Activated T-cell treated with anti-CD3 and anti-CD28 coated beads, Interleukin-2, amount 50 U/mL, for 24 hours (primary cell): Measurements from ENCODE around the gene TMEM100.
"Not testable (repeated sequence)": the region's sequence is repeated elsewhere in the genome, so short reads cannot be mapped to it uniquely, and the experiment has no call there.

ENCODE experiments used
- DNase-seq: peaks from one replicate; pipeline ENCODE4 v3.0.0-alpha.2; 2020
- H3K27ac Mint-ChIP-seq: 2 replicates; pipeline ENCODE4 v1.8.0; 2020; ENCODE audit warnings: mild to moderate bottlenecking, mixed read lengths
- H3K27me3 Mint-ChIP-seq: 2 replicates; pipeline ENCODE4 v1.8.0; 2020; ENCODE audit warnings: mixed read lengths
- H3K36me3 Mint-ChIP-seq: 2 replicates; pipeline ENCODE4 v1.8.0; 2020; ENCODE audit warnings: low read depth, mixed read lengths
- H3K4me1 Mint-ChIP-seq: 2 replicates; pipeline ENCODE4 v1.8.0; 2020; ENCODE audit warnings: low read depth, mixed read lengths
- H3K4me3 Mint-ChIP-seq: 2 replicates; pipeline ENCODE4 v1.8.0; 2020; ENCODE audit warnings: mild to moderate bottlenecking, moderate library complexity, mixed read lengths
- H3K9me3 Mint-ChIP-seq: 2 replicates; pipeline ENCODE4 v1.8.0; 2020; ENCODE audit warnings: mixed read lengths

Gene TMEM100

GRCh38 chr17:55672585-55673501 is 49.8 kb downstream of the TMEM100 start:
- H3K4me3 Mint-ChIP-seq, result no peak overlapping the region
- no peak for DNase-seq
- peaks cover 4% of the 10 kb centered on the region for H3K4me1 Mint-ChIP-seq
- peaks cover 5% of the 10 kb centered on the region for H3K9me3 Mint-ChIP-seq
- no peak overlapping the region for H3K27ac Mint-ChIP-seq
- H3K36me3 Mint-ChIP-seq, result no peaks in the 10 kb centered on the region
- H3K27me3 Mint-ChIP-seq, result peaks cover 49% of the 10 kb centered on the region

- H3K27me3 Mint-ChIP-seq, result peaks cover 51% of the 10 kb centered on the region
- H3K27ac Mint-ChIP-seq, H3K4me3 Mint-ChIP-seq: not testable (repeated sequence)
These were observed 50.7 kb downstream of the TMEM100 start for GRCh38 chr17:55672010-55672409.

More at GRCh38 chr17:55672010-55672409, 50.7 kb downstream of the TMEM100 start:
- H3K9me3 Mint-ChIP-seq, DNase-seq, H3K4me1 Mint-ChIP-seq, H3K36me3 Mint-ChIP-seq: not testable (repeated sequence)
